H1 (cell line): ENCODE data around the gene RHBDD1. TPM values are rescaled to one million over a fixed set of nuclear protein-coding genes. Genes with fewer than 3 reads are reported as not detected.

Experiments
- CTCF ChIA-PET: fragments of 300-600 bp; sonication (Branson Sonifier 250); formaldehyde crosslinking; loops from one replicate; lab custom pipeline; 2021; ENCODE audit not compliant: partially characterized antibody; lab: Charles Lee
- POLR2A ChIA-PET: fragments of 300-600 bp; sonication (Branson Sonifier 250); formaldehyde crosslinking; loops from one replicate; lab custom pipeline; 2021; ENCODE audit warnings: inconsistent platforms; ENCODE audit not compliant: partially characterized antibody; lab: Charles Lee
- DNase-seq, 2 experiments: peaks; one replicate each; pipeline versions ENCODE4 v3.0.0 to v3.0.0-alpha.2; 2010 to 2022; ENCODE audit warnings: low spot score in 2 of 2, low read depth in 1 of 2, mixed read lengths in 1 of 2
- FAIRE-seq: peaks from 2 replicates; lab custom pipeline; 2011; peaks lifted over from hg19 to GRCh38; lab: Jason Lieb, UNC
- H2AFZ ChIP-seq: 2 replicates; pipeline ENCODE4 v1.8.1; 2012; ENCODE audit warnings: low read length, inconsistent platforms
- H2AK5ac ChIP-seq: 2 replicates; pipeline ENCODE4 v1.6.1; 2013; ENCODE audit warnings: low read depth, low read length
- H2BK120ac ChIP-seq: replicated peaks from 2 replicates; pipeline ENCODE3; 2013; ENCODE audit warnings: low read depth, low read length, inconsistent platforms
- H2BK12ac ChIP-seq: 2 replicates; pipeline ENCODE4 v1.6.1; 2013; ENCODE audit warnings: low read depth, low read length
- H2BK15ac ChIP-seq: 2 replicates; pipeline ENCODE4 v1.6.1; 2013; ENCODE audit warnings: low read length
- H2BK20ac ChIP-seq: 2 replicates; pipeline ENCODE4 v1.6.1; 2013; ENCODE audit warnings: low read length
- H2BK5ac ChIP-seq: 2 replicates; pipeline ENCODE4 v1.6.1; 2013; ENCODE audit warnings: low read depth, low read length
- H3K14ac ChIP-seq: 2 replicates; pipeline ENCODE4 v1.6.1; 2013; ENCODE audit warnings: inconsistent platforms; ENCODE audit not compliant: insufficient read length
- H3K18ac ChIP-seq: 2 replicates; pipeline ENCODE4 v1.6.1; 2013; ENCODE audit warnings: low read length; ENCODE audit errors: extremely low read depth
- H3K23ac ChIP-seq: 2 replicates; pipeline ENCODE4 v1.6.1; 2013; ENCODE audit warnings: inconsistent platforms; ENCODE audit not compliant: insufficient read length
- H3K23me2 ChIP-seq: 2 replicates; pipeline ENCODE4 v1.6.1; 2013; ENCODE audit warnings: low read depth, low read length
- H3K27ac ChIP-seq: 2 replicates; pipeline ENCODE4 v1.6.1; 2011; ENCODE audit warnings: low read depth, low read length, inconsistent platforms
- H3K27me3 ChIP-seq, 4 experiments: replicated peaks in 1 of 4; 1 replicate in 1 of 4; 2 replicates in 3 of 4; pipeline versions ENCODE4 v1.6.1 to v1.8.1; 2011 to 2013; ENCODE audit warnings: low read length in 3 of 4, mild to moderate bottlenecking in 3 of 4, inconsistent platforms in 2 of 4, mixed read lengths in 2 of 4, moderate library complexity in 1 of 4; ENCODE audit not compliant: control insufficient read depth in 3 of 4, insufficient read depth in 3 of 4; ENCODE audit errors: extremely low read depth in 1 of 4
- H3K36me3 ChIP-seq, 4 experiments: 2 replicates each; pipeline versions ENCODE4 v1.6.1 to v1.8.1; 2011 to 2013; ENCODE audit warnings: mild to moderate bottlenecking in 4 of 4, low read length in 3 of 4, moderate library complexity in 2 of 4, control low read depth in 1 of 4, inconsistent platforms in 1 of 4; ENCODE audit not compliant: insufficient read depth in 4 of 4, control insufficient read depth in 2 of 4
- H3K4ac ChIP-seq: replicated peaks from 2 replicates; pipeline ENCODE3; 2013; ENCODE audit warnings: low read length, low read depth, mixed read lengths, inconsistent platforms; ENCODE audit not compliant: insufficient read length
- H3K4me1 ChIP-seq, 4 experiments: replicated peaks in 1 of 4; 1 replicate in 1 of 4; 2 replicates in 3 of 4; pipeline versions ENCODE4 v1.6.1 to v1.8.1; 2011 to 2013; ENCODE audit warnings: low read length in 3 of 4, inconsistent platforms in 2 of 4, mixed read lengths in 1 of 4; ENCODE audit not compliant: insufficient read depth in 4 of 4, control insufficient read depth in 3 of 4
- H3K4me2 ChIP-seq, 2 experiments: 2 replicates each; pipeline versions ENCODE4 v1.6.1 to v1.8.1; 2011 to 2013; ENCODE audit warnings: low read depth in 2 of 2, low read length in 2 of 2, control low read depth in 1 of 2, inconsistent platforms in 1 of 2, mild to moderate bottlenecking in 1 of 2; ENCODE audit not compliant: insufficient read depth in 1 of 2
- H3K4me3 ChIP-seq, 4 experiments: fragments of 200-600, 300-600 bp in 1 of 4; sonication (generic), shearing (Covaris generic), sonication (Bioruptor Twin) in 1 of 4; 2 replicates each; pipeline versions ENCODE4 v1.5.1 to v1.8.1; 2011 to 2016; ENCODE audit warnings: low read length in 4 of 4, low read depth in 3 of 4, control low read depth in 2 of 4, inconsistent platforms in 2 of 4, mild to moderate bottlenecking in 2 of 4, mixed read lengths in 1 of 4, moderate library complexity in 1 of 4; ENCODE audit not compliant: insufficient read depth in 2 of 4; ENCODE audit errors: extremely low read depth in 1 of 4
- H3K56ac ChIP-seq: replicated peaks from 2 replicates; pipeline ENCODE3; 2013; ENCODE audit warnings: low read depth, mild to moderate bottlenecking, mixed read lengths, low read length, inconsistent platforms; ENCODE audit not compliant: insufficient read length
- H3K79me1 ChIP-seq: 2 replicates; pipeline ENCODE4 v1.6.1; 2013; ENCODE audit warnings: low read depth, low read length, control low read depth
- H3K79me2 ChIP-seq, 2 experiments: 2 replicates each; pipeline versions ENCODE4 v1.6.1 to v1.8.1; 2012 to 2013; ENCODE audit warnings: low read length in 2 of 2, mild to moderate bottlenecking in 2 of 2, inconsistent platforms in 1 of 2; ENCODE audit not compliant: insufficient read depth in 2 of 2, control insufficient read depth in 1 of 2
- H3K9ac ChIP-seq, 4 experiments: replicated peaks in 1 of 4; 1 replicate in 1 of 4; 2 replicates in 3 of 4; pipeline versions ENCODE4 v1.6.1 to v1.8.1; 2011 to 2013; ENCODE audit warnings: low read depth in 3 of 4, low read length in 3 of 4, control low read depth in 2 of 4, mild to moderate bottlenecking in 2 of 4, moderate library complexity in 2 of 4, inconsistent platforms in 1 of 4; ENCODE audit errors: extremely low read depth in 1 of 4
- H3K9me3 ChIP-seq, 2 experiments: 2 replicates each; pipeline versions ENCODE4 v1.6.1 to v1.8.1; 2012 to 2013; ENCODE audit warnings: mild to moderate bottlenecking in 2 of 2, moderate library complexity in 2 of 2, control low read depth in 1 of 2, inconsistent platforms in 1 of 2, low read depth in 1 of 2, low read length in 1 of 2, mixed read lengths in 1 of 2; ENCODE audit not compliant: insufficient read depth in 2 of 2
- H4K20me1 ChIP-seq, 2 experiments: replicated peaks in 1 of 2; 2 replicates each; pipeline versions ENCODE3 to v1.8.1; 2011 to 2013; ENCODE audit warnings: inconsistent platforms in 2 of 2, low read length in 2 of 2, mild to moderate bottlenecking in 1 of 2; ENCODE audit not compliant: insufficient read depth in 2 of 2, control insufficient read depth in 1 of 2
- H4K5ac ChIP-seq: 2 replicates; pipeline ENCODE4 v1.6.1; 2013; ENCODE audit warnings: low read length, low read depth, mixed read lengths, inconsistent platforms; ENCODE audit not compliant: insufficient read length
- H4K8ac ChIP-seq: 2 replicates; pipeline ENCODE4 v1.8.0; 2013; ENCODE audit warnings: mild to moderate bottlenecking, moderate library complexity, low read length, inconsistent platforms; ENCODE audit not compliant: insufficient read depth; ENCODE audit errors: extremely low read depth
- H4K91ac ChIP-seq: replicated peaks from 2 replicates; pipeline ENCODE3; 2013; ENCODE audit warnings: low read length, mixed read lengths, inconsistent platforms; ENCODE audit not compliant: insufficient read length
- ASH2L ChIP-seq: fragments of 200-600, 300-600 bp; sonication (generic); IDR thresholded peaks from one replicate; pipeline ENCODE4 v1.7.1; 2017; ENCODE audit warnings: low read length
- RFX5 ChIP-seq: IDR thresholded peaks from 2 replicates; pipeline ENCODE4 v1.6.1; 2011; ENCODE audit warnings: low read depth, low read length, improper control_type of control experiment, borderline replicate concordance
- WGBS, 2 experiments: shearing (Covaris generic) in 1 of 2; methylation state at CpG; one replicate each; pipeline versions ENCODE4 v1.1.6 to v1.1.7; 2013 to 2015; ENCODE audit warnings: low lambda C conversion rate in 2 of 2, mixed read lengths in 2 of 2, inconsistent platforms in 1 of 2, low coverage in 1 of 2, missing lambda C conversion rate in 1 of 2; ENCODE audit not compliant: insufficient replicate concordance in 2 of 2, insufficient coverage in 1 of 2, insufficient read length in 1 of 2; ENCODE audit errors: extremely low coverage in 1 of 2, missing lambda C conversion rate in 1 of 2; 5-methylcytosine and 5-hydroxymethylcytosine counted together
- polyA plus RNA-seq, 7 experiments: library from polyadenylated mRNA; depleted of rRNA in 3 of 7; stranded (reverse) in 5 of 7; unstranded in 2 of 7; fragments of >200 nt in 5 of 7; fragments of 200-250 nt in 2 of 7; gene quantifications; 1 replicate in 5 of 7; 2 replicates in 1 of 7; 4 replicates in 1 of 7; pipeline versions ENCODE4 v1.2.1 to v1.2.3, GENCODE V29; 2011 to 2013; ENCODE audit warnings: missing spikeins in 2 of 7, mixed read lengths in 2 of 7
- total RNA-seq: library from RNA; stranded (reverse); fragmentation: NEBNext Ultra II Directional; extraction: Animal tissue kit (Norgen Biotek cat#: 25700); gene quantifications from 2 replicates; pipeline ENCODE4 v1.2.1, GENCODE V29; 2021

RHBDD1 gene
- total and polyA plus RNA-seq, 2 of the 8 experiments (the other 6 are each of a cell fraction or from before 2014, with no cell fraction given) = 10.5 to 23.1 TPM

- Histone ChIP-seq H3K9me3 (peaks cover 2 to 4% of the 10 kb centered on the region in 2 experiments; a peak in 2 of 4 replicates), H2BK15ac (no peak overlapping the region), H4K5ac (no peak overlapping the region), H3K14ac (no peak overlapping the region), H3K27ac (no peak overlapping the region), H3K79me2 (no peaks in the 10 kb centered on the region), H2BK120ac (no peak overlapping the region), H2AFZ (no peak overlapping the region), H4K20me1 (no peaks in the 10 kb centered on the region), H2AK5ac (no peak overlapping the region), H2BK20ac (no peak overlapping the region), H3K18ac (no peak overlapping the region), H3K23ac (no peak overlapping the region), H3K27me3 (no peaks in the 10 kb centered on the region), H2BK12ac (no peak overlapping the region), H3K36me3 (no peaks in the 10 kb centered on the region), H3K4ac (no peak overlapping the region), H4K8ac (no peak overlapping the region), H3K4me1 (peaks cover 0 to 6% (median 0%) of the 10 kb centered on the region in 4 experiments; a peak in 2 of 7 replicates), H3K79me1 (no peaks in the 10 kb centered on the region), H3K9ac (no peak overlapping the region), H4K91ac (no peak overlapping the region), H3K56ac (no peak overlapping the region), H3K23me2 (no peaks in the 10 kb centered on the region), H3K4me3 (no peak overlapping the region), H3K4me2 (no peak overlapping the region), H2BK5ac (no peak overlapping the region)
- POLR2A ChIA-PET = no interaction called here
- TF ChIP-seq RFX5 = no peak
- no peak for TF ChIP-seq ASH2L
- FAIRE-seq (no peak), DNase-seq (no peak)
- CTCF ChIA-PET = interaction anchor here (0.8 to 1.0 kb wide), 2 partner anchors 11 to 22 kb away, joined by 3 read pairs; no protein-coding TSS in a partner anchor
- WGBS, 2 experiments = 98% methylated on average over 3 of the region's 3 CpGs; no CpG with 5 or more reads in 1 of the 2 experiments
Measured at GRCh38 chr2:226962176-226962773, 126.4 kb downstream of the RHBDD1 start.
